Activated CD4-positive, alpha-beta memory T cell treated with anti-CD3 and anti-CD28 coated beads, Interleukin-2, amount 10 ng/mL, durations not matched to agents 7 days and 5 days (primary cell): ENCODE results near the gene NGLY1. TPM values are rescaled to one million over a fixed set of nuclear protein-coding genes. Genes with fewer than 3 reads are reported as not detected.

Experiments
- CTCF ChIA-PET: fragments of 350-600 bp; sonication (Branson Sonifier 250); formaldehyde crosslinking; loops from one replicate; lab custom pipeline; 2021; ENCODE audit warnings: antibody characterized with exemption, inconsistent platforms; lab: Charles Lee
- POLR2A ChIA-PET: fragments of 350-600 bp; sonication (Branson Sonifier 250); formaldehyde crosslinking; loops from one replicate; lab custom pipeline; 2021; ENCODE audit warnings: antibody characterized with exemption; lab: Charles Lee
- DNase-seq: peaks from one replicate; pipeline ENCODE4 v3.0.0-alpha.2; 2020
- H3K27ac Mint-ChIP-seq: one replicate; pipeline ENCODE4 v1.8.0; 2021; ENCODE audit warnings: mild to moderate bottlenecking, mixed read lengths
- H3K27me3 Mint-ChIP-seq: one replicate; pipeline ENCODE4 v1.8.0; 2021; ENCODE audit warnings: mixed read lengths
- H3K36me3 Mint-ChIP-seq: one replicate; pipeline ENCODE4 v1.8.0; 2021; ENCODE audit warnings: low read depth, mixed read lengths
- H3K4me1 Mint-ChIP-seq: one replicate; pipeline ENCODE4 v1.8.0; 2021; ENCODE audit warnings: mixed read lengths
- H3K4me3 Mint-ChIP-seq: one replicate; pipeline ENCODE4 v1.8.0; 2021; ENCODE audit warnings: mild to moderate bottlenecking, mixed read lengths
- H3K9me3 Mint-ChIP-seq: one replicate; pipeline ENCODE4 v1.8.0; 2021; ENCODE audit warnings: mixed read lengths
- total RNA-seq, 2 experiments: library from RNA; stranded (reverse); gene quantifications; one replicate each; pipeline ENCODE4 v1.2.3, GENCODE V29; 2021

NGLY1 gene
- total RNA-seq, 2 experiments from 2014 or later, result 56.4 to 61.2 TPM

GRCh38 chr3:25692341-25692740 is 90.9 kb downstream of the NGLY1 start:
- H3K27me3 Mint-ChIP-seq, result peaks cover 18% of the 10 kb centered on the region
- ChIA-PET CTCF (interaction anchor here (0.6 kb wide), 1 partner anchor 25 kb away, joined by 4 read pairs; no protein-coding TSS in a partner anchor), POLR2A (no interaction called here)
- H3K4me3 Mint-ChIP-seq, result no peak overlapping the region
- no peaks in the 10 kb centered on the region for H3K4me1 Mint-ChIP-seq
- no peaks in the 10 kb centered on the region for H3K9me3 Mint-ChIP-seq
- no peak overlapping the region for H3K27ac Mint-ChIP-seq
- no peak for DNase-seq
- H3K36me3 Mint-ChIP-seq, result no peaks in the 10 kb centered on the region

- Mint-ChIP-seq H3K36me3 (no peaks in the 10 kb centered on the region), H3K4me3 (no peak overlapping the region), H3K9me3 (no peaks in the 10 kb centered on the region), H3K27ac (no peak overlapping the region), H3K27me3 (peaks cover 18% of the 10 kb centered on the region), H3K4me1 (no peaks in the 10 kb centered on the region)
- ChIA-PET POLR2A (interaction anchor here (0.6 kb wide), 1 partner anchor 31 kb away, joined by 3 read pairs; no protein-coding TSS in a partner anchor), CTCF (no interaction called here)
- DNase-seq, result no peak
Measured at GRCh38 chr3:25690768-25691533, 92.3 kb downstream of the NGLY1 start.

- POLR2A ChIA-PET, result no interaction called here
- H3K36me3 Mint-ChIP-seq, result no peaks in the 10 kb centered on the region
- H3K4me1 Mint-ChIP-seq, result no peaks in the 10 kb centered on the region
- H3K27me3 Mint-ChIP-seq, result peaks cover 18% of the 10 kb centered on the region
- CTCF ChIA-PET, result no interaction called here
- no peak overlapping the region for H3K4me3 Mint-ChIP-seq
- no peaks in the 10 kb centered on the region for H3K9me3 Mint-ChIP-seq
- no peak for DNase-seq
- no peak overlapping the region for H3K27ac Mint-ChIP-seq
Measured at GRCh38 chr3:25689226-25689625, 94.0 kb downstream of the NGLY1 start.

- ChIA-PET POLR2A (no interaction called here), CTCF (no interaction called here)
- H3K9me3 Mint-ChIP-seq, result no peaks in the 10 kb centered on the region
- H3K4me3 Mint-ChIP-seq, result no peak overlapping the region
- H3K27me3 Mint-ChIP-seq, result peaks cover 18% of the 10 kb centered on the region
- no peak overlapping the region for H3K27ac Mint-ChIP-seq
- no peak for DNase-seq
- H3K4me1 Mint-ChIP-seq, result no peaks in the 10 kb centered on the region
- no peaks in the 10 kb centered on the region for H3K36me3 Mint-ChIP-seq
Measured at GRCh38 chr3:25687742-25688141, 95.5 kb downstream of the NGLY1 start.

GRCh38 chr3:25686766-25687165 is 96.5 kb downstream of the NGLY1 start:
- no peaks in the 10 kb centered on the region for H3K9me3 Mint-ChIP-seq
- H3K4me1 Mint-ChIP-seq, result no peaks in the 10 kb centered on the region
- no peak overlapping the region for H3K4me3 Mint-ChIP-seq
- no peak overlapping the region for H3K27ac Mint-ChIP-seq
- peaks cover 17% of the 10 kb centered on the region for H3K27me3 Mint-ChIP-seq
- H3K36me3 Mint-ChIP-seq, result no peaks in the 10 kb centered on the region
- ChIA-PET CTCF (no interaction called here), POLR2A (no interaction called here)
- no peak for DNase-seq

GRCh38 chr3:25683882-25684281 is 99.4 kb downstream of the NGLY1 start:
- Mint-ChIP-seq H3K4me1 (no peaks in the 10 kb centered on the region), H3K27me3 (peaks cover 9% of the 10 kb centered on the region), H3K4me3 (no peak overlapping the region), H3K36me3 (no peaks in the 10 kb centered on the region), H3K27ac (no peak overlapping the region), H3K9me3 (no peaks in the 10 kb centered on the region)
- ChIA-PET POLR2A (no interaction called here), CTCF (no interaction called here)
- no peak for DNase-seq

GRCh38 chr3:25683410-25683809 is 99.8 kb downstream of the NGLY1 start:
- Mint-ChIP-seq H3K4me3 (no peak overlapping the region), H3K4me1 (no peaks in the 10 kb centered on the region), H3K36me3 (no peaks in the 10 kb centered on the region), H3K27ac (no peak overlapping the region), H3K27me3 (peaks cover 6% of the 10 kb centered on the region), H3K9me3 (no peaks in the 10 kb centered on the region)
- ChIA-PET POLR2A (no interaction called here), CTCF (no interaction called here)
- DNase-seq, result no peak

GRCh38 chr3:25679642-25680302 is 103.5 kb downstream of the NGLY1 start:
- ChIA-PET CTCF (no interaction called here), POLR2A (no interaction called here)
- no peak overlapping the region for H3K27ac Mint-ChIP-seq
- H3K4me3 Mint-ChIP-seq, result no peak overlapping the region
- H3K4me1 Mint-ChIP-seq, result no peaks in the 10 kb centered on the region
- DNase-seq, result no peak
- H3K9me3 Mint-ChIP-seq, result no peaks in the 10 kb centered on the region
- H3K36me3 Mint-ChIP-seq, result no peaks in the 10 kb centered on the region
- H3K27me3 Mint-ChIP-seq, result peaks cover 5% of the 10 kb centered on the region

- CTCF ChIA-PET, result interaction anchor here (1.1 kb wide), 1 partner anchor 30 kb away, joined by 4 read pairs; no protein-coding TSS in a partner anchor
Measured at GRCh38 chr3:25679166-25679565, 104.1 kb downstream of the NGLY1 start.

GRCh38 chr3:25678581-25678980 is 104.7 kb downstream of the NGLY1 start:
- Mint-ChIP-seq H3K27ac (no peak overlapping the region), H3K4me1 (no peaks in the 10 kb centered on the region), H3K27me3 (peaks cover 5% of the 10 kb centered on the region), H3K9me3 (no peaks in the 10 kb centered on the region), H3K4me3 (no peak overlapping the region), H3K36me3 (no peaks in the 10 kb centered on the region)
- CTCF ChIA-PET, result interaction anchor here (1.1 kb wide), 1 partner anchor 29 kb away, joined by 4 read pairs; no protein-coding TSS in a partner anchor
- DNase-seq, result no peak
- POLR2A ChIA-PET, result no interaction called here

More at GRCh38 chr3:25679166-25679565, 104.1 kb downstream of the NGLY1 start:
- no peak overlapping the region for H3K4me3 Mint-ChIP-seq
- POLR2A ChIA-PET, result no interaction called here
- no peaks in the 10 kb centered on the region for H3K36me3 Mint-ChIP-seq
- no peaks in the 10 kb centered on the region for H3K9me3 Mint-ChIP-seq
- peaks cover 5% of the 10 kb centered on the region for H3K27me3 Mint-ChIP-seq
- DNase-seq, result no peak
- no peaks in the 10 kb centered on the region for H3K4me1 Mint-ChIP-seq
- H3K27ac Mint-ChIP-seq, result no peak overlapping the region

- no peak overlapping the region for H3K4me3 Mint-ChIP-seq
- H3K27me3 Mint-ChIP-seq, result peaks cover 5% of the 10 kb centered on the region
- H3K9me3 Mint-ChIP-seq, result no peaks in the 10 kb centered on the region
- ChIA-PET CTCF (no interaction called here), POLR2A (no interaction called here)
- no peak overlapping the region for H3K27ac Mint-ChIP-seq
- no peaks in the 10 kb centered on the region for H3K36me3 Mint-ChIP-seq
- H3K4me1 Mint-ChIP-seq, result no peaks in the 10 kb centered on the region
- no peak for DNase-seq
Measured at GRCh38 chr3:25677121-25677520, 106.1 kb downstream of the NGLY1 start.

- Mint-ChIP-seq H3K36me3 (no peaks in the 10 kb centered on the region), H3K27ac (no peak overlapping the region), H3K9me3 (no peaks in the 10 kb centered on the region), H3K4me3 (no peak overlapping the region), H3K4me1 (no peaks in the 10 kb centered on the region), H3K27me3 (peaks cover 5% of the 10 kb centered on the region)
- POLR2A ChIA-PET, result no interaction called here
- no peak for DNase-seq
- CTCF ChIA-PET, result no interaction called here
Measured at GRCh38 chr3:25674670-25675069, 108.6 kb downstream of the NGLY1 start.

GRCh38 chr3:25673738-25674298 is 109.4 kb downstream of the NGLY1 start:
- no peak for DNase-seq
- H3K27ac Mint-ChIP-seq, result no peak overlapping the region
- ChIA-PET CTCF (interaction anchor here (0.6 to 1.1 kb wide), 2 partner anchors 8 to 25 kb away, joined by 3 read pairs; no protein-coding TSS in a partner anchor), POLR2A (interaction anchor here (1.0 kb wide), 1 partner anchor 10 kb away, joined by 3 read pairs; no protein-coding TSS in a partner anchor)
- H3K36me3 Mint-ChIP-seq, result no peaks in the 10 kb centered on the region
- H3K4me3 Mint-ChIP-seq, result no peak overlapping the region
- H3K9me3 Mint-ChIP-seq, result no peaks in the 10 kb centered on the region
- peaks cover 10% of the 10 kb centered on the region for H3K27me3 Mint-ChIP-seq
- no peaks in the 10 kb centered on the region for H3K4me1 Mint-ChIP-seq
